Mesothelial cell of epicardium (in vitro differentiated cells): Measurements from ENCODE around the gene SORCS3. TPM values are rescaled to one million over a fixed set of nuclear protein-coding genes. Genes with fewer than 3 reads are reported as not detected.

Experiments
- DNase-seq, 2 experiments: peaks; one replicate each; pipeline ENCODE4 v3.0.0; 2021; ENCODE audit warnings: low spot score in 2 of 2; ENCODE audit not compliant: unreplicated experiment in 2 of 2
- H3K27ac Mint-ChIP-seq: 2 replicates; pipeline ENCODE4 v1.8.0; 2021; ENCODE audit warnings: mixed read lengths
- H3K27me3 Mint-ChIP-seq: 2 replicates; pipeline ENCODE4 v1.8.0; 2021; ENCODE audit warnings: low read depth, mixed read lengths
- H3K36me3 Mint-ChIP-seq: 2 replicates; pipeline ENCODE4 v1.8.0; 2021; ENCODE audit warnings: mixed read lengths
- H3K4me1 Mint-ChIP-seq: 2 replicates; pipeline ENCODE4 v1.8.0; 2021; ENCODE audit warnings: mixed read lengths
- H3K4me3 Mint-ChIP-seq: 2 replicates; pipeline ENCODE4 v1.8.0; 2021; ENCODE audit warnings: mild to moderate bottlenecking, moderate library complexity, mixed read lengths
- H3K9me3 Mint-ChIP-seq: 2 replicates; pipeline ENCODE4 v1.8.0; 2021; ENCODE audit warnings: mixed read lengths
- CTCF ChIP-seq: fragments of 200-600 bp; sonication (generic); IDR thresholded peaks from one replicate; pipeline ENCODE4 v1.5.0; 2021; ENCODE audit warnings: antibody characterized with exemption; ENCODE audit not compliant: unreplicated experiment
- total RNA-seq: library from RNA; stranded (reverse); gene quantifications from 3 replicates; pipeline ENCODE4 v1.2.1, GENCODE V29; 2021

Gene SORCS3
- total RNA-seq, 1 donor from 2014 or later, result 0.04 TPM

GRCh38 chr10:104734433-104734832, 93.3 kb downstream of the SORCS3 start:
- Mint-ChIP-seq H3K9me3 (peaks cover 4% of the 10 kb centered on the region), H3K27ac (no peak overlapping the region), H3K36me3 (no peaks in the 10 kb centered on the region), H3K4me1 (peaks cover 23% of the 10 kb centered on the region), H3K4me3 (no peak overlapping the region), H3K27me3 (peaks cover 45% of the 10 kb centered on the region)
- no peak for TF ChIP-seq CTCF
- no peak for DNase-seq

GRCh38 chr10:104735036-104735756, 94.1 kb downstream of the SORCS3 start:
- H3K36me3 Mint-ChIP-seq, result no peaks in the 10 kb centered on the region
- H3K27ac Mint-ChIP-seq, result peak overlapping the region; percentile 56
- no peak for DNase-seq
- H3K9me3 Mint-ChIP-seq, result peaks cover 4% of the 10 kb centered on the region
- H3K4me3 Mint-ChIP-seq, result peak overlapping the region; percentile 34
- no peak for TF ChIP-seq CTCF
- H3K4me1 Mint-ChIP-seq, result peaks cover 24% of the 10 kb centered on the region
- H3K27me3 Mint-ChIP-seq, result peaks cover 44% of the 10 kb centered on the region

GRCh38 chr10:104735757-104736391, 94.8 kb downstream of the SORCS3 start:
- DNase-seq, result no peak
- Mint-ChIP-seq H3K27ac (peak overlapping the region; percentile 62), H3K4me1 (peaks cover 28% of the 10 kb centered on the region), H3K27me3 (peaks cover 39% of the 10 kb centered on the region), H3K9me3 (peaks cover 4% of the 10 kb centered on the region), H3K4me3 (peak overlapping the region; percentile 36), H3K36me3 (no peaks in the 10 kb centered on the region)
- no peak for TF ChIP-seq CTCF

- DNase-seq, result no peak
- no peak for TF ChIP-seq CTCF
- H3K9me3 Mint-ChIP-seq, result peaks cover 4% of the 10 kb centered on the region
- peaks cover 13% of the 10 kb centered on the region for H3K4me1 Mint-ChIP-seq
- no peak overlapping the region for H3K27ac Mint-ChIP-seq
- no peaks in the 10 kb centered on the region for H3K36me3 Mint-ChIP-seq
- no peak overlapping the region for H3K4me3 Mint-ChIP-seq
- H3K27me3 Mint-ChIP-seq, result peaks cover 42% of the 10 kb centered on the region
Measured at GRCh38 chr10:104741127-104741526, 100.0 kb downstream of the SORCS3 start.

- peaks cover 3% of the 10 kb centered on the region for H3K9me3 Mint-ChIP-seq
- no peaks in the 10 kb centered on the region for H3K36me3 Mint-ChIP-seq
- DNase-seq, result no peak
Measured at GRCh38 chr10:104744052-104744451, 103.0 kb downstream of the SORCS3 start.

More at GRCh38 chr10:104744052-104744451, 103.0 kb downstream of the SORCS3 start:
- Mint-ChIP-seq H3K27ac (no peak overlapping the region), H3K4me1 (peaks cover 9% of the 10 kb centered on the region), H3K4me3 (no peak overlapping the region), H3K27me3 (peaks cover 55% of the 10 kb centered on the region)
- no peak for TF ChIP-seq CTCF
